ENCODE results near the gene RMDN2.
"Not testable (repeated sequence)": the region's sequence is repeated elsewhere in the genome, so short reads cannot be mapped to it uniquely, and the experiment has no call there.

RMDN2 gene

GRCh38 chr2:37934591-37935513 lies 9.8 kb downstream of the RMDN2 start:
- no peak for DNase-seq

GRCh38 chr2:37937568-37937967 lies 12.5 kb downstream of the RMDN2 start:
- DNase-seq, result not testable (repeated sequence)

DNA sequence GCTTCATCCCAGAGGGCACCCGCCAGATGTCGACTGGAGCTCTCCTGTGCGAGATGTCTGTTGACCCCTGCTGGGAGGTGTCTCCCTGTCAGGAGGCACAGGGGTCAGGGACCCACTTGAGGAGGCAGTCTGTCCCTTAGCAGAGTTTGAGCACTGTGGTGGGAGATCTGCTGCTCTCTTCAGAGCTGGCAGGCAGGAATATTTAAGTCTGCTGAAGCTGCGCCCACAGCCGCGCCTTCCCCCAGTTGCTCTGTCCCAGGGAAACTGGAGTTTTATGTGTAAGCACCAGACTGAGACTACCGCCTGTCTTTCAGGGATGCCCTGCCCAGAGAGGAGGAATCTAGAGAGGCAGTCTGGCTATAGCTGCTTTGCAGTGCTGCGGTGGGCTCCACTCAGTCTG lies 16.2 kb downstream of the RMDN2 start:
- not testable (repeated sequence) for DNase-seq

GRCh38 chr2:37944268-37944667 lies 19.2 kb downstream of the RMDN2 start:
- DNase-seq, result no peak

GRCh38 chr2:37947306-37947705 lies 22.2 kb downstream of the RMDN2 start:
- no peak for DNase-seq

- DNase-seq, result not testable (repeated sequence)
Measured at GRCh38 chr2:37962018-37962739, 37.1 kb downstream of the RMDN2 start.

DNA sequence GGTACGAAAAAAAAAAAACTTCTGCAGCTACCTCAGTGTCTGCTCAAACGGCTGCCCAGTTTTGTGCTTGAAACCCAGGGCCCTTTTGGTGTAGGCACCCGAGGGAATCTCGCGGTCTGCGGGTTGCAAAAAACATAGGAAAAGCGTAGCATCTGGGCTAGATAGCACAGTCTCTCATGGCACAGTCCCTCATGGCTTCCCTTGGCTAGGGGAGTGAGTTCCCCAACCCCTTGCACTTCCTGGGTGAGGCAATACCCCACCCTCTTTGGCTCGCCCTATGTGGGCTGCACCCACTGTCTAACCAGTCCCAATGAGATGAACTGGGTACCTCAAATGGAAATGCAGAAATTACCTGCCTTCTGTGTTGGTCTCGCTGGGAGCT lies 37.6 kb downstream of the RMDN2 start:
- not testable (repeated sequence) for DNase-seq

GRCh38 chr2:37963901-37964300 lies 38.8 kb downstream of the RMDN2 start:
- DNase-seq, result not testable (repeated sequence)

- no peak for DNase-seq
Measured at GRCh38 chr2:37966326-37966725, 41.2 kb downstream of the RMDN2 start.

- no peak for DNase-seq
Measured at GRCh38 chr2:37969731-37970130, 44.6 kb downstream of the RMDN2 start.

- DNase-seq, result no peak
Measured at GRCh38 chr2:37971971-37972370, 46.9 kb downstream of the RMDN2 start.

- DNase-seq, result no peak
Measured at GRCh38 chr2:37973615-37974353, 48.7 kb downstream of the RMDN2 start.

- no peak for DNase-seq
Measured at GRCh38 chr2:37975808-37976207, 50.7 kb downstream of the RMDN2 start.

- no peak for DNase-seq
Measured at GRCh38 chr2:37976411-37976810, 51.3 kb downstream of the RMDN2 start.

- DNase-seq, result peak; percentile 58
Measured at GRCh38 chr2:37982147-37982582, 57.1 kb downstream of the RMDN2 start.

DNA sequence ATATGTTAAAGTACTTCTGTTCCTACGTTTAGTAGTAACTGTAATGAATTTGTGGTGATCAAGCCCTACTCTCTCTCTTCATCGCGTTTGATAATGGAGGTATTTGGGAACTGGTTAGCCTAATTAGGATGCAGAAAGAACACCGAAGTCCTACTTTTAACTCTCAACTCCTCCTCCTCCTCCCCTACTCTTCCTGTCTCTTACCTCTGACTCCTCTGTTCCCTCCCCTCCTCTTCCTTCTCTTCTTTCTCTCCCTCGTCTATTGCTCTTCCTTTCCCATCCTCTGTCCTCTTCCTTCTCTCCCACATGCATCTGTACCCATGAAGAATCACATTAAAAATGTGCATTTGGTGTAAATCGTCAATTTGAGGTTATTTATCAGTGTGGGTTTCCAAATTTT lies 57.8 kb downstream of the RMDN2 start:
- no peak for DNase-seq

GRCh38 chr2:37983719-37984118 lies 58.6 kb downstream of the RMDN2 start:
- no peak for DNase-seq

DNA sequence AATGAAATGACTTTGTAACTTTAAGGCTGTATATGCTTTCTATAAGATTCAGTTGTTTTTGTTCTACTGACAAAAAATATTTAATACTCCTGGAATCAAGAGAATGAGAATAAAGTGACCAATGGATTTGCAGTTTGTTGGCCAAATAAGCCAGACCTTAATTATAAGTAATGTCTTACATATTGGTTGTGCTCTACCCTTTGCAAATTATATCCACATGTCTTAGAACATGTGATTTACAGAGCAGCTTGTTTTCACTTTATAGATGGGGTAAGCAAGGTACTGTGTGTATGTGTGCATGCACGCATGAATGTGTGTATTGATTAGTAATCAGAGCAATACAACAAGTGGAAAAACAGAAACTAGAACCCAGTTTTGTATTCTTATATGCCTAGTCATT lies 59.1 kb downstream of the RMDN2 start:
- DNase-seq, result no peak

DNA sequence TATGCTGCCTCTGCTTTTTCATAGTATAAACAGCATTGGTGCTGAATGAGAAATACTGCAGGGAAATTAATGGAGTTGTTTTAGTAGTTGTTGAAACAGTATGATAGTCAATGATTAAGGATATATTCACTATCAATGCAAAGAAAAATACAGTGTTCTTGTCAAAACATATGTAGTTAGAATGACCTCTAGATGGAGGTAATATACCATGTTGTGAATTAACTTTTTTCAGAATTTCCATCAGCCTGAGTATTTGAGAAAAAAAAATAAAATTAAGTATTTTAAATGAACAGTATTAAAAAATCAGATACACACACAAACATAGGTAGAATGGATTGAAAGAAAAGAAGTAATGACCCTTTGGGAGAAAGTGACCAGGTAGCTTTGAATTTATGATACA lies 59.5 kb downstream of the RMDN2 start:
- no peak for DNase-seq

DNA sequence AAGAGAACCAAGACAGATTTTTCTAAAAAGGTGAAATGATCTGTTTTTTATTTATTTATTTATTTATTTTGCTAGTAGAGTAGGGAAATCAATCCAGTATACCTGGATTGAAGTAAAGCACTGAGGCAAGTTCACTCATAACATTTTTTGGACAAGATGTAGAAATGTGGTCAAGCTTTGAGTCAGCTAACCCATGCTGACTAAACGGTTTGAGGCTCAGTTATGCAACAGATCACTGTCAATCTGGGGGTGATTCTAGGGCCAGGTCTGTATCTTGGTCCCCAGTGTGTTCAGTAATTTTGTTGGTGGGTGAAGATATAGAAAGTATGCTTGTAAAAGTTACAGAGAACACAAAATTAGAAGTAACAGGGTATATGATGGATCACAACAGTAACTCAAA lies 60.2 kb downstream of the RMDN2 start:
- no peak for DNase-seq

DNA sequence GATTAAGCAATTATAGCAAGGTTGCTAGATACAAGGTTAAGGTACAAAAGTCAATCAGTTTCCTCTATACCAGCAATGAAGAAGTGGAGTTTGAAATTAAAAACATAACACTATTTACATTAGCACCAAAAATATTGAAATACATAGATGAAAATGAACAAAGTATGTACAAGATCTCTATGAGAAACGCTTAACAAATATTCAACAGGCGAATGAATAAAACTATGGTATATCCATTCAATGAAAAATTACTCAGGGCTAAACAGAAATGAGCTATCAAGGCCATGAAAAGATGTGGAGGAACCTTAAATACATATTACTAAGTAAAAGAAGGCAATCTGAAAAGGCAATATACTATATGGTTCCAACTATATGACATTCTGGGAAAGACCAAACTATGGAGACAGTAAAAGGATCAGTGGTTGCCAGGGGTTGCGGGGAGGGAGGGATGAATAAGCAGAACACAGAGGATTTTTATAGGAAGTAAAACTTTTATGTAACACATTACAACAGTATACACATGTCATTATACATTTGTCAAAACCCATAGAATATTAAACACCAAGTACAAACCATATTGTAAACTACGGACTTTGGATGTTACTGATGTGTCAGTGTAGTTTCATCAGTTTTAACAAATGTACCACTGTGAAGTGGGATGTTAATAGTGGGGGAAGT lies 62.1 kb downstream of the RMDN2 start:
- no peak for DNase-seq

DNA sequence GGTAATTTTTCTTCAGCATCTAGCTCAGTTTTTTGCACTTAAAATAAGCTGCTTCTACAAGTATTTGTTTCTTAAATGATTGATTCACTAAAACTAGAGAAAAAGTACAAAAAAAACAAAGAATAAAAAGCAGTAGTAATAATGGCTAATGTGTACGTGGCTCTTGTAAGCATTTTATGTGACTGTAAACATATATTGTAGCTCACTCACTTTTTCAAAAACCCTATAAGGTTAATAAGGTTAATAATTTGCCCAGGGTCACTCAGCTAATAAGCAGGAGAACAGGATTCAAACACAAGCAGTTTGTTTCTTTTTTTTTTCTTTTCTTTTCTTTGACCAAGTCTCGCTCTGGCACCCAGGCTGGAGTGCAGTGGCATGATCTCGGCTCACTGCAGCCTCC lies 67.5 kb downstream of the RMDN2 start:
- no peak for DNase-seq

DNA sequence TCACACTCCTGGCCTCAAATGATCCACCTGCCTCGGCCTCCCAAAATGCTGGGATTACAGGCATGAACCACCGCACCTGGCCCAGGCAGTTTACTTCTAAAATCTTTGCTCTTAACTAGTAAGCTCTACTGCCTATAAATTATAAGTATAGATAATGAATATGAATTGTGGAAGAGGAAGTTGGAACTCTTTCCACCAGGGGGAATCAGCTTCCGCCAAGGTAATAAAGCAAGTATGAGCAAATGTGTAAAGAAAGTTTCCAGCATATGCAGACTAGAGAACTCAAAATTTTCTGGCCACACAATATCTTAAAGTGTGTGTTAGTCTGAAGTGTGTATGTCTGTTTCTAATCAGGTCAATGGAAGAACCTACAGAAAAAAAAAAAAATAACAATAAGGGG lies 68.1 kb downstream of the RMDN2 start:
- no peak for DNase-seq

Measured in NCI-H2171 treated with DMSO at 0.1 percent for 48 hours (cell line).